Mesenchymal stem cell (in vitro differentiated cells and primary cell): ENCODE measurements around the gene CMTR2.

Experiments used
- DNase-seq: peaks from one replicate; pipeline ENCODE4 v3.0.0-alpha.2; 2013
- H2AFZ ChIP-seq: one replicate; pipeline ENCODE4 v1.6.1; 2013; ENCODE audit warnings: low read depth, mild to moderate bottlenecking, control low read depth, inconsistent platforms, low read length, moderate library complexity
- H2AK5ac ChIP-seq: 2 replicates; pipeline ENCODE4 v1.6.1; 2013; ENCODE audit warnings: low read length, moderate library complexity, mild to moderate bottlenecking, inconsistent platforms; ENCODE audit not compliant: severe bottlenecking
- H2BK120ac ChIP-seq: one replicate; pipeline ENCODE4 v1.6.1; 2013; ENCODE audit warnings: low read depth, mild to moderate bottlenecking, inconsistent platforms, low read length, moderate library complexity
- H2BK12ac ChIP-seq, 2 experiments: one replicate each; pipeline ENCODE4 v1.6.1; 2013; ENCODE audit warnings: inconsistent platforms in 2 of 2, low read length in 2 of 2, mild to moderate bottlenecking in 2 of 2, moderate library complexity in 2 of 2, control low read depth in 1 of 2
- H2BK15ac ChIP-seq: one replicate; pipeline ENCODE4 v1.6.1; 2013; ENCODE audit warnings: mild to moderate bottlenecking, low read depth, inconsistent platforms; ENCODE audit not compliant: poor library complexity, severe bottlenecking
- H2BK5ac ChIP-seq: 2 replicates; pipeline ENCODE4 v1.6.1; 2013; ENCODE audit warnings: low read depth, mild to moderate bottlenecking, low read length, control low read depth, inconsistent platforms; ENCODE audit not compliant: poor library complexity, severe bottlenecking
- H3K14ac ChIP-seq, 2 experiments: one replicate each; pipeline ENCODE4 v1.6.1; 2013; ENCODE audit warnings: inconsistent platforms in 2 of 2, low read length in 2 of 2, control low read depth in 1 of 2, mild to moderate bottlenecking in 1 of 2, moderate library complexity in 1 of 2
- H3K18ac ChIP-seq, 2 experiments: one replicate each; pipeline ENCODE4 v1.6.1; 2013; ENCODE audit warnings: inconsistent platforms in 2 of 2, low read length in 2 of 2, control low read depth in 1 of 2, low read depth in 1 of 2, mild to moderate bottlenecking in 1 of 2
- H3K23ac ChIP-seq, 2 experiments: one replicate each; pipeline ENCODE4 v1.6.1; 2013; ENCODE audit warnings: inconsistent platforms in 2 of 2, low read length in 2 of 2, mild to moderate bottlenecking in 2 of 2, moderate library complexity in 2 of 2, control low read depth in 1 of 2
- H3K27ac ChIP-seq: 2 replicates; pipeline ENCODE4 v1.5.1; 2013; ENCODE audit warnings: mild to moderate bottlenecking, moderate library complexity, low read length, control low read depth, inconsistent platforms; ENCODE audit not compliant: poor library complexity, severe bottlenecking
- H3K27me3 ChIP-seq, 2 experiments: 2 replicates each; pipeline versions ENCODE4 v1.6.1 to v1.7.0; 2013; ENCODE audit warnings: low read length in 2 of 2, mild to moderate bottlenecking in 2 of 2, moderate library complexity in 2 of 2, control low read depth in 1 of 2, inconsistent platforms in 1 of 2; ENCODE audit not compliant: control insufficient read depth in 1 of 2, insufficient read depth in 1 of 2
- H3K36me3 ChIP-seq, 2 experiments: 2 replicates each; pipeline versions ENCODE4 v1.6.1 to v1.7.0; 2013; ENCODE audit warnings: low read length in 2 of 2, control low read depth in 1 of 2, inconsistent platforms in 1 of 2, low read depth in 1 of 2, mild to moderate bottlenecking in 1 of 2; ENCODE audit not compliant: insufficient read depth in 2 of 2, control insufficient read depth in 1 of 2
- H3K4ac ChIP-seq, 2 experiments: one replicate each; pipeline ENCODE4 v1.6.1; 2013; ENCODE audit warnings: inconsistent platforms in 2 of 2, low read length in 2 of 2, mild to moderate bottlenecking in 2 of 2, moderate library complexity in 2 of 2, control low read depth in 1 of 2, low read depth in 1 of 2
- H3K4me1 ChIP-seq: 2 replicates; pipeline ENCODE4 v1.6.1; 2013; ENCODE audit warnings: low read depth, low read length, control low read depth; ENCODE audit not compliant: control insufficient read depth, insufficient read depth
- H3K4me2 ChIP-seq: 2 replicates; pipeline ENCODE4 v1.6.1; 2013; ENCODE audit warnings: low read length, mild to moderate bottlenecking, inconsistent platforms; ENCODE audit not compliant: poor library complexity, severe bottlenecking
- H3K4me3 ChIP-seq, 2 experiments: 2 replicates each; pipeline versions ENCODE4 v1.5.1 to v1.7.0; 2013; ENCODE audit warnings: low read length in 2 of 2, mild to moderate bottlenecking in 2 of 2, control low read depth in 1 of 2, low read depth in 1 of 2; ENCODE audit not compliant: insufficient read depth in 1 of 2
- H3K79me1 ChIP-seq: replicated peaks from 2 replicates; pipeline ENCODE4 v1.6.1; 2013; ENCODE audit warnings: mild to moderate bottlenecking, control low read depth, low read length, inconsistent platforms; ENCODE audit not compliant: poor library complexity, severe bottlenecking
- H3K9ac ChIP-seq: 2 replicates; pipeline ENCODE4 v1.7.0; 2013; ENCODE audit warnings: mild to moderate bottlenecking, low read length, moderate library complexity
- H3K9me3 ChIP-seq: 2 replicates; pipeline ENCODE4 v1.7.0; 2013; ENCODE audit warnings: mild to moderate bottlenecking, low read length; ENCODE audit not compliant: control insufficient read depth
- H4K8ac ChIP-seq: one replicate; pipeline ENCODE4 v1.6.1; 2013; ENCODE audit warnings: inconsistent platforms, mild to moderate bottlenecking, low read length, moderate library complexity
- H4K91ac ChIP-seq: one replicate; pipeline ENCODE4 v1.6.1; 2013; ENCODE audit warnings: mild to moderate bottlenecking, low read length, inconsistent platforms
- WGBS: methylation state at CpG from one replicate; pipeline ENCODE4 v1.1.7; 2013; ENCODE audit warnings: mixed read lengths; 5-methylcytosine and 5-hydroxymethylcytosine counted together

CMTR2 gene

DNA sequence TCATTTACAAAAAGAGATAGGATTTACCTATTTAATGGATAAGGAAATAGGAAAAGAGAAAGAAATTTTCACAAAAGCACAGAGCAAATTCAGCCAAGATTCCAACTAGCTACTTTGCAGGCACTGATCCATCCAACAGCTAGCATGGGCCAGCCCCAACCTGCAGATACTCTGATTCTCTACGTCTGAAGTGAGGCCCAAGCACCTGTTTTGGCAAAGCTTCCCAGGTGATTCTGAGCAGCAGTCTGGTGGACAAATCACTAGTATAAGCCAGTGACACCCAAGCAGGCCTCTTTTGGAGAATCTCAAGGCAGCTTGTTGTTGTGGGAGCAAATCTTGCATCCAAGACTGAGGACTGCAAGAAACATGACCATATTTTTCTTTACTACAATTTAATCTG lies 48.4 kb upstream of the CMTR2 start:
- DNase-seq = no peak
- no peak overlapping the region for H2AFZ ChIP-seq
- no peaks in the 10 kb centered on the region for H3K79me1 ChIP-seq
- H2BK12ac ChIP-seq = no peak overlapping the region
- H3K4me3 ChIP-seq = no peak overlapping the region
- peaks cover 2% of the 10 kb centered on the region for H3K4me1 ChIP-seq
- H2BK120ac ChIP-seq = no peak overlapping the region
- H4K8ac ChIP-seq = no peak overlapping the region
- H3K36me3 ChIP-seq = no peaks in the 10 kb centered on the region
- no peak overlapping the region for H3K4me2 ChIP-seq
- H3K9me3 ChIP-seq = no peaks in the 10 kb centered on the region
- no peak overlapping the region for H3K27ac ChIP-seq
- 78% methylated on average over 1 of the region's 1 CpG for WGBS
- no peak overlapping the region for H2AK5ac ChIP-seq
- no peak overlapping the region for H4K91ac ChIP-seq
- H3K4ac ChIP-seq = no peak overlapping the region
- H3K14ac ChIP-seq = no peak overlapping the region
- H3K23ac ChIP-seq = no peak overlapping the region
- H3K9ac ChIP-seq = no peak overlapping the region
- no peak overlapping the region for H2BK5ac ChIP-seq
- no peak overlapping the region for H2BK15ac ChIP-seq
- no peaks in the 10 kb centered on the region for H3K27me3 ChIP-seq
- no peak overlapping the region for H3K18ac ChIP-seq

DNA sequence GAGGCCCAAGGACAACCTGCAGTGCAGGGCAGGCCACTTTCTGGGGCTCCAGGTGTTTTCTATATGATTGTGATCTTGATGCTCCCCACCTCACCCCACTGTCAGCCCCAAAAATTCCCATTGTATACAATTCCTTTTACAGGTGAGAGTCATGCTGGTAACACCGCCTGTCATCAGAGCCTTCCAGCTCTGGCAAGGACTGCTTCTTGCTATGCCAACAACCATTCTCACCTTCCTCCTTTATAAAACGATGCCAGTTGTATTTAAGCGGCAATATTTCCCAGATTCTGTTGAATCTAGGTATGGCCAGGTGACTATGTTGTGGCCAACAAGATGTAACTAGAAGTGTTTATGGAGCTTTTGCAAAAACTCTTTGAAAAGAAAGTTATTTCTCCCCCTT lies 38.9 kb upstream of the CMTR2 start:
- no peak overlapping the region for H2BK5ac ChIP-seq
- no peak overlapping the region for H3K4me3 ChIP-seq
- no peak overlapping the region for H2BK15ac ChIP-seq
- no peak overlapping the region for H2BK12ac ChIP-seq
- H4K91ac ChIP-seq = no peak overlapping the region
- no peak overlapping the region for H3K23ac ChIP-seq
- no peaks in the 10 kb centered on the region for H3K27me3 ChIP-seq
- no peak overlapping the region for H3K14ac ChIP-seq
- no peak overlapping the region for H2AK5ac ChIP-seq
- H3K79me1 ChIP-seq = no peaks in the 10 kb centered on the region
- no peak for DNase-seq
- H3K36me3 ChIP-seq = no peaks in the 10 kb centered on the region
- no peak overlapping the region for H3K4ac ChIP-seq
- no peaks in the 10 kb centered on the region for H3K9me3 ChIP-seq
- H3K4me1 ChIP-seq = no peaks in the 10 kb centered on the region
- H3K27ac ChIP-seq = no peak overlapping the region
- no peak overlapping the region for H2BK120ac ChIP-seq
- H3K18ac ChIP-seq = no peak overlapping the region
- H2AFZ ChIP-seq = no peak overlapping the region
- H3K9ac ChIP-seq = no peak overlapping the region
- H4K8ac ChIP-seq = no peak overlapping the region
- 78% methylated on average over 3 of the region's 3 CpGs for WGBS
- no peak overlapping the region for H3K4me2 ChIP-seq

DNA sequence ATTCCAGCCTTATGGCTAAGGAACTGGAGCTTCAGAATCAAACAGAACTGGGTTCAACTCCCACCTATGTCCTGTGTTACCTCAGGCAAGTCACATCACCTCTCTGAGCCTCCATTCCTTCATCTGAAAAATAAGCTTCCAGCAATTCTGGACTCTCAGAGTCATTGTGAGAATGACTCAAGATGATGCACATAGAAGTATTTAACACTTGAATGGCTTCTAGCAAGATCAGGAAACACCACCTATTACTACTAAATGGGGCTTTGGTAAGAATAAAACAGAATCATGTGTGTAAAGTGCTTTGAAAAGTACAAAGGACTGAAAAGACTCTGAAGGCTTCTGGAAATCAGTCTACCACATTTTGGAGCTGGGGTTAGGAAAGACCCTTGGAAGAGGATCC lies 38.5 kb upstream of the CMTR2 start:
- H3K18ac ChIP-seq = no peak overlapping the region
- H3K23ac ChIP-seq = no peak overlapping the region
- H2AFZ ChIP-seq = no peak overlapping the region
- H3K79me1 ChIP-seq = no peaks in the 10 kb centered on the region
- H3K9ac ChIP-seq = no peak overlapping the region
- H3K27me3 ChIP-seq = no peaks in the 10 kb centered on the region
- H3K9me3 ChIP-seq = no peaks in the 10 kb centered on the region
- no peak for DNase-seq
- H4K8ac ChIP-seq = no peak overlapping the region
- no peak overlapping the region for H3K4me2 ChIP-seq
- no peak overlapping the region for H2BK5ac ChIP-seq
- H3K4ac ChIP-seq = no peak overlapping the region
- H3K4me3 ChIP-seq = no peak overlapping the region
- H2BK120ac ChIP-seq = no peak overlapping the region
- H3K36me3 ChIP-seq = no peaks in the 10 kb centered on the region
- H2BK15ac ChIP-seq = no peak overlapping the region
- H4K91ac ChIP-seq = no peak overlapping the region
- no peak overlapping the region for H3K27ac ChIP-seq
- H3K14ac ChIP-seq = no peak overlapping the region
- H3K4me1 ChIP-seq = no peaks in the 10 kb centered on the region
- H2BK12ac ChIP-seq = no peak overlapping the region
- no peak overlapping the region for H2AK5ac ChIP-seq

DNA sequence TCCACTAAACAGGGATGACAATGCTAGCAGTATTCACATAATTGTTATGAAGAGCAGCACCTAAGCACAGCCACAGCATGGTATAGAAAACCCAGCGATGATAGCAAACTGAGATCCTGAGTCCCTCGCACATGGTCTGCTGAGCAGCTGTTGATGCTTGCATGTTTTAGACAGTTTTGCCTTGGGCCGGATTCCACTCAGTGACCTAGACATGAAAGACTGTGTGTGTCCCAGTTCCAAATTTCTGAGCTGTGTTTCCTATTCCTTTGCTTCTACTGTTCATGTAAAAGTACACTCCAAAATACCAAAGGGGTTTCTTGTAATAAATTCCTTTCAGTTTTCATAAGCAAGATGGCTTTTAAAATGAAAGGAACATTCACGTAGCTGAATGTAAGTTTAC lies 30.8 kb upstream of the CMTR2 start:
- H3K14ac ChIP-seq = no peak overlapping the region
- H4K8ac ChIP-seq = no peak overlapping the region
- no peak overlapping the region for H2BK5ac ChIP-seq

More for the DNA sequence above, 30.8 kb upstream of the CMTR2 start:
- H2AFZ ChIP-seq = no peak overlapping the region
- no peak overlapping the region for H3K18ac ChIP-seq
- no peak overlapping the region for H3K9ac ChIP-seq
- H3K36me3 ChIP-seq = no peaks in the 10 kb centered on the region
- H3K4me2 ChIP-seq = no peak overlapping the region
- H3K27me3 ChIP-seq = no peaks in the 10 kb centered on the region
- no peak for DNase-seq
- no peak overlapping the region for H4K91ac ChIP-seq
- H3K79me1 ChIP-seq = no peaks in the 10 kb centered on the region
- no peak overlapping the region for H2BK12ac ChIP-seq
- H2AK5ac ChIP-seq = no peak overlapping the region
- H3K4ac ChIP-seq = no peak overlapping the region
- no peaks in the 10 kb centered on the region for H3K9me3 ChIP-seq
- no peak overlapping the region for H2BK15ac ChIP-seq
- no peak overlapping the region for H3K4me3 ChIP-seq
- no peak overlapping the region for H2BK120ac ChIP-seq
- WGBS = 80% methylated on average over 3 of the region's 4 CpGs
- no peaks in the 10 kb centered on the region for H3K4me1 ChIP-seq
- no peak overlapping the region for H3K23ac ChIP-seq
- H3K27ac ChIP-seq = no peak overlapping the region
